ENCODE results near the gene ENO4. TPM values are rescaled to one million over a fixed set of nuclear protein-coding genes. Genes with fewer than 3 reads are reported as not detected.

ENO4 gene
- total and polyA plus RNA-seq, 7 donors, result not detected

DNA sequence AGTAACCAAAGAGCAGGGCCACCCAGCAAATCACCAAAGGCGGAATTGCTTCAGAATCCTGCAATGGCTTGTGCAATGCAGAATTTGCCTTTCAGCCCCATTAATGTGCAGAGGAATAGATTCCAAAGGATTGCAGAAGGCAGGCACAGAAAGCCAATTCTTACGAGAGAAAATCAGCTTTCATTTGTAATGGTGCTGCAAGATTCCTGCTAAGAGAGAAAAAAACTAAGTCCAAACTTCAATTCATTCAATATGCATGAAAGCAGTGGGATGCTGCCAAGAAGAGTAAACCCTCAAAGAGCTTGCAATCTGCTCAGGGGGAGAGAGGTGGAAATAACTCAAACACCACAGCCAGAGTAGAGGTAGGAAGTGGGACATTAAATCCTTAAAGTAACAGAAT, 70.4 kb downstream of the ENO4 start:
- TF ChIP-seq, protein P1, sequence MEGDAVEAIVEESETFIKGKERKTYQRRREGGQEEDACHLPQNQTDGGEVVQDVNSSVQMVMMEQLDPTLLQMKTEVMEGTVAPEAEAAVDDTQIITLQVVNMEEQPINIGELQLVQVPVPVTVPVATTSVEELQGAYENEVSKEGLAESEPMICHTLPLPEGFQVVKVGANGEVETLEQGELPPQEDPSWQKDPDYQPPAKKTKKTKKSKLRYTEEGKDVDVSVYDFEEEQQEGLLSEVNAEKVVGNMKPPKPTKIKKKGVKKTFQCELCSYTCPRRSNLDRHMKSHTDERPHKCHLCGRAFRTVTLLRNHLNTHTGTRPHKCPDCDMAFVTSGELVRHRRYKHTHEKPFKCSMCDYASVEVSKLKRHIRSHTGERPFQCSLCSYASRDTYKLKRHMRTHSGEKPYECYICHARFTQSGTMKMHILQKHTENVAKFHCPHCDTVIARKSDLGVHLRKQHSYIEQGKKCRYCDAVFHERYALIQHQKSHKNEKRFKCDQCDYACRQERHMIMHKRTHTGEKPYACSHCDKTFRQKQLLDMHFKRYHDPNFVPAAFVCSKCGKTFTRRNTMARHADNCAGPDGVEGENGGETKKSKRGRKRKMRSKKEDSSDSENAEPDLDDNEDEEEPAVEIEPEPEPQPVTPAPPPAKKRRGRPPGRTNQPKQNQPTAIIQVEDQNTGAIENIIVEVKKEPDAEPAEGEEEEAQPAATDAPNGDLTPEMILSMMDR (IDR thresholded peaks at IDR 0.05), result no peak
- Histone ChIP-seq H3K4me3 (no peak overlapping the region), H3K27me3 (ENCODE audit: insufficient read depth in 3 of 3, low read length in 2 of 3) (no peaks in the 10 kb centered on the region), H3K27ac (no peak overlapping the region), H3K36me3 (ENCODE audit: insufficient read depth in 1 of 2, low read depth in 1 of 2) (no peaks in the 10 kb centered on the region), H3K4me1 (no peaks in the 10 kb centered on the region), H3K9me3 (no peaks in the 10 kb centered on the region)
- DNase-seq (no peak), ATAC-seq (no peak)
- 48 to 57% (median 50%) methylated on average over 2 of the region's 2 CpGs for WGBS, 3 donors
- intact Hi-C loops (cut with DNase I), result no loop called here

DNA sequence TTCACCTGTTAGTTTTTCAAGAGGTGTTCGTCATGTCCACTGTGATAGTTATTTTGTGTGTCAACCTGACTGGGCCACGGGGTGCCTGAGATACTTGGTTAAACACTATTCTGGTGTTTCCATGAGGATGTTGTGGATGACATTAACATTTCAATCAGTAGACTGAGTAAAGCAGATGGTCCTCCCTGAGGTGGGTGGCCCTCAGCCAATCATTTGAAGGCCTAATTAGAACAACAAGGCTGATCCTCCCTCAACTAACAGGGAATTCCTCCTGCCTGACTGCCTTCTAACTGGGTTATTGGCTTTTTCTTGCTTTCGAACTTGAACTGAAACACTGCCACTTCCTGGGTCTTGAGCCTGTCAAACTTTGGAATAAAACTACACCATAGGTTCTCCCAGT, 75.8 kb downstream of the ENO4 start:
- Histone ChIP-seq H3K27ac (no peak overlapping the region), H3K4me1 (no peaks in the 10 kb centered on the region), H3K4me3 (no peak overlapping the region), H3K9me3 (no peaks in the 10 kb centered on the region), H3K27me3 (ENCODE audit: insufficient read depth in 3 of 3, low read length in 2 of 3) (no peaks in the 10 kb centered on the region), H3K36me3 (ENCODE audit: insufficient read depth in 1 of 2, low read depth in 1 of 2) (no peaks in the 10 kb centered on the region)
- WGBS, 3 donors, result 88 to 93% (median 92%) methylated on average over 3 of the region's 3 CpGs
- TF ChIP-seq, protein P1 (IDR thresholded peaks at IDR 0.05), result no peak
- DNase-seq, result no peak
- ATAC-seq, result no peak
- intact Hi-C loops (cut with DNase I), result no loop called here

DNA sequence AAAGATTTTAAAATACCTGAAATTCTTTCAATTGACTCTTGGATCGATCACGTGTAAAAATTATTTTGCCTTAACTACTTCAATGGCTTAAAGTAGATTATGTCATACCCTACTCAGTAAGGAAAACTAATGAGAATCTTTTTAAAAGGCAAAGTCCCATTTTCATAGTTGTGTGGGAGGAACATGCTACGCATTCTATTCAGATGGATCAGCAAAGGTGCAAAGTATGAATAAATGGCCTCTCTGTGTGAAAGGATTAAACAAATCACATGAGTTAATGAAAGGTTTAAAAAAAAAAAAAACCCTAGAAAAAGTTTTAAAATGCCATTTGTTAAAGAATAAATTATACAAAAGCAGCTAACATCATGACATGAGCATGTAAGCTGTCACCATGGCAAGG, 77.1 kb downstream of the ENO4 start:
- H3K4me1 ChIP-seq, result no peaks in the 10 kb centered on the region
- no peak overlapping the region for H3K4me3 ChIP-seq
- H3K9me3 ChIP-seq, result no peaks in the 10 kb centered on the region
- no peaks in the 10 kb centered on the region for H3K27me3 ChIP-seq (ENCODE audit: insufficient read depth in 3 of 3, low read length in 2 of 3)
- TF ChIP-seq, protein P1 (IDR thresholded peaks at IDR 0.05), result no peak
- WGBS, 3 donors, result 75 to 88% (median 87%) methylated on average over 3 of the region's 3 CpGs
- intact Hi-C loops (cut with DNase I), result no loop called here
- H3K36me3 ChIP-seq (ENCODE audit: insufficient read depth in 1 of 2, low read depth in 1 of 2), result no peaks in the 10 kb centered on the region
- no peak overlapping the region for H3K27ac ChIP-seq
- DNase-seq (no peak), ATAC-seq (no peak)

DNA sequence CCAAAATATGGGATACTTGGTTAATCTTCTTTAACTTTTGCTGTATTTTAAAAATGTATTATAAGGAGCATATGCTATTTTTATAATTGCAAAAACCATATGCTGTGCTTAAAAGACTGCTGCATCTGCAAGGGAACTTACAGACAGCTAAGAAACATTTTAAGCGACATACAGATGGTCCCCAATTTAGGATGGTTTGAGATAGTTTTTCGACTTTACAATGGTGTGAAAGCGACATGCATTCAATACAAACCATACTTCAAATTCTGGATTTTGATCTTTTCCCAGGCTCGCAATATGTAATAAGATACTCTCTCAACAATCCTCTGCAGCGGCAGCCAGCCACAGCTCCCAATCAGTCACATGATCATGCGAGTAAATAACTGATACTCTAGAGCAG, 82.5 kb downstream of the ENO4 start:
- no peak for ATAC-seq
- TF ChIP-seq, protein P1 (IDR thresholded peaks at IDR 0.05), result no peak
- Histone ChIP-seq H3K36me3 (ENCODE audit: insufficient read depth in 1 of 2, low read depth in 1 of 2) (no peaks in the 10 kb centered on the region), H3K9me3 (no peaks in the 10 kb centered on the region), H3K27me3 (ENCODE audit: insufficient read depth in 3 of 3, low read length in 2 of 3) (no peaks in the 10 kb centered on the region), H3K27ac (no peak overlapping the region), H3K4me1 (no peaks in the 10 kb centered on the region), H3K4me3 (no peak overlapping the region)
- intact Hi-C loops (cut with DNase I), result no loop called here
- DNase-seq, result no peak
- WGBS, 3 donors, result 61 to 66% (median 66%) methylated on average over 6 of the region's 6 CpGs

Other genes with a start within 250 kb of the ENO4 start
- gene PNLIPRP2, start 228.5 kb upstream of the ENO4 start, total RNA-seq, result under 1 TPM in 1 of 4 donors, not detected in 3; 0.91 TPM
- under 1 TPM; 0.01 to 0.16 (median 0.13) TPM for gene PNLIPRP2, start 228.5 kb upstream of the ENO4 start, polyA plus RNA-seq
- 10 to 100 TPM in 1 of 4 donors, 1 to 10 TPM in 3; 7.0 to 11.4 (median 8.9) TPM for gene HSPA12A, start 106.9 kb upstream of the ENO4 start, total RNA-seq
- 1 to 10 TPM; 2.6 to 6.9 (median 3.8) TPM for gene HSPA12A, start 106.9 kb upstream of the ENO4 start, polyA plus RNA-seq
- 1 to 10 TPM in 2 of 4 donors, under 1 TPM in 2; 0.78 to 3.2 (median 1.1) TPM for gene SHTN1, start 155.7 kb downstream of the ENO4 start, total RNA-seq
- under 1 TPM; 0.17 to 0.35 (median 0.26) TPM for gene SHTN1, start 155.7 kb downstream of the ENO4 start, polyA plus RNA-seq

Data from psoas muscle (tissue), 8 donors.